GM19372 (cell line): Measurements from ENCODE around the gene ZNF300.
"Not testable (repeated sequence)": the region's sequence is repeated elsewhere in the genome, so short reads cannot be mapped to it uniquely, and the experiment has no call there.

Experiments used
- ATAC-seq: cut with Tn5 transposase; IDR thresholded peaks from one replicate; pipeline ENCODE4 v1.9.1; 2021; ENCODE audit warnings: mild to moderate bottlenecking, low read depth, moderate library complexity; ENCODE audit not compliant: unreplicated experiment

The ZNF300 gene

GRCh38 chr5:150846308-150846653 is 58.5 kb downstream of the ZNF300 start, which contains the start of gene IRGM:
IRGM (plus strand) TSS chr5:150846521; CDS start chr5:150848124, 1,603 bp downstream.
- not testable (repeated sequence) for ATAC-seq

- not testable (repeated sequence) for ATAC-seq
Measured at GRCh38 chr5:150845185-150845859, 59.5 kb downstream of the ZNF300 start.
